Sigmoid colon (tissue), 4 donors: ENCODE results near the gene TSEN54.

Experiments used
- EP300 ChIP-seq, 4 donors: sonication (generic); formaldehyde crosslinking; IDR thresholded peaks; one replicate each; pipeline ENCODE4 v1.6.1; 2017; ENCODE audit warnings: antibody characterized with exemption in 4 of 4
- POLR2A ChIP-seq, 2 donors: fragments of 450-650 bp; IDR thresholded peaks; one replicate each; pipeline ENCODE4 v1.6.1; 2016; ENCODE audit warnings: antibody characterized with exemption in 2 of 2, mild to moderate bottlenecking in 2 of 2, moderate library complexity in 2 of 2
- POLR2AphosphoS5 ChIP-seq, 4 donors: sonication (generic); formaldehyde crosslinking; IDR thresholded peaks; one replicate each; pipeline ENCODE4 v1.6.1; 2017; ENCODE audit warnings: antibody characterized with exemption in 4 of 4
- TF ChIP-seq, protein P1 (sequence below), 4 experiments: fragments of 450-650 bp in 3 of 4; fragments of 200-600 bp in 1 of 4; IDR thresholded peaks; one replicate each; pipeline ENCODE4 v1.5.1; 2016 to 2019; ENCODE audit warnings: antibody characterized with exemption in 4 of 4, mild to moderate bottlenecking in 3 of 4, moderate library complexity in 2 of 4

GRCh38 chr17:75516255-75516618, at the start of gene TSEN54:
- TF ChIP-seq, protein P1, sequence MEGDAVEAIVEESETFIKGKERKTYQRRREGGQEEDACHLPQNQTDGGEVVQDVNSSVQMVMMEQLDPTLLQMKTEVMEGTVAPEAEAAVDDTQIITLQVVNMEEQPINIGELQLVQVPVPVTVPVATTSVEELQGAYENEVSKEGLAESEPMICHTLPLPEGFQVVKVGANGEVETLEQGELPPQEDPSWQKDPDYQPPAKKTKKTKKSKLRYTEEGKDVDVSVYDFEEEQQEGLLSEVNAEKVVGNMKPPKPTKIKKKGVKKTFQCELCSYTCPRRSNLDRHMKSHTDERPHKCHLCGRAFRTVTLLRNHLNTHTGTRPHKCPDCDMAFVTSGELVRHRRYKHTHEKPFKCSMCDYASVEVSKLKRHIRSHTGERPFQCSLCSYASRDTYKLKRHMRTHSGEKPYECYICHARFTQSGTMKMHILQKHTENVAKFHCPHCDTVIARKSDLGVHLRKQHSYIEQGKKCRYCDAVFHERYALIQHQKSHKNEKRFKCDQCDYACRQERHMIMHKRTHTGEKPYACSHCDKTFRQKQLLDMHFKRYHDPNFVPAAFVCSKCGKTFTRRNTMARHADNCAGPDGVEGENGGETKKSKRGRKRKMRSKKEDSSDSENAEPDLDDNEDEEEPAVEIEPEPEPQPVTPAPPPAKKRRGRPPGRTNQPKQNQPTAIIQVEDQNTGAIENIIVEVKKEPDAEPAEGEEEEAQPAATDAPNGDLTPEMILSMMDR (IDR thresholded peaks at IDR 0.05), result no peak
- no peak for TF ChIP-seq EP300 (IDR thresholded peaks at IDR 0.05)
- TF ChIP-seq POLR2AphosphoS5 (IDR thresholded peaks at IDR 0.05), result no peak
- TF ChIP-seq POLR2A (IDR thresholded peaks at IDR 0.05), result no peak
